HL-60/S4 treated with phorbol 12-myristate 13-acetate at 8.2 ng/mL for 4 days and 3 days (cell line): Measurements from ENCODE around the gene TP53I11.

Experiments
- in situ Hi-C: fragments of 300-500 bp; cut with MboI; formaldehyde crosslinking; loops from 2 replicates; pipeline ENCODE4 v1.15.0; 2022; ENCODE audit warnings: low sequenced_read_pairs

TP53I11 gene

GRCh38 chr11:44920451-44920850, 30.2 kb downstream of the TP53I11 start:
- in situ Hi-C loops, result loop anchor here (25.0 kb wide), 1 partner anchor 633 kb away; no protein-coding TSS in a partner anchor

- in situ Hi-C loops, result loop anchor here (10.0 to 25.0 kb wide), 2 partner anchors 293 to 630 kb away; no protein-coding TSS in a partner anchor
Measured at GRCh38 chr11:44917741-44918140, 32.9 kb downstream of the TP53I11 start.

GRCh38 chr11:44916801-44917385, 33.8 kb downstream of the TP53I11 start:
- in situ Hi-C loops, result loop anchor here (10.0 to 25.0 kb wide), 2 partner anchors 292 to 630 kb away; no protein-coding TSS in a partner anchor

GRCh38 chr11:44916331-44916730, 34.4 kb downstream of the TP53I11 start:
- in situ Hi-C loops, result loop anchor here (10.0 to 25.0 kb wide), 2 partner anchors 292 to 629 kb away; no protein-coding TSS in a partner anchor

- in situ Hi-C loops, result loop anchor here (10.0 to 25.0 kb wide), 2 partner anchors 291 to 628 kb away; no protein-coding TSS in a partner anchor
Measured at GRCh38 chr11:44915621-44916020, 35.1 kb downstream of the TP53I11 start.

GRCh38 chr11:44915004-44915403, 35.7 kb downstream of the TP53I11 start:
- in situ Hi-C loops, result loop anchor here (10.0 to 25.0 kb wide), 2 partner anchors 290 to 628 kb away; no protein-coding TSS in a partner anchor

- in situ Hi-C loops, result loop anchor here (10.0 to 25.0 kb wide), 2 partner anchors 289 to 627 kb away; no protein-coding TSS in a partner anchor
Measured at GRCh38 chr11:44914105-44914504, 36.6 kb downstream of the TP53I11 start.

- in situ Hi-C loops, result loop anchor here (10.0 to 25.0 kb wide), 2 partner anchors 289 to 626 kb away; no protein-coding TSS in a partner anchor
Measured at GRCh38 chr11:44913502-44913901, 37.2 kb downstream of the TP53I11 start.

GRCh38 chr11:44912270-44912987, 38.3 kb downstream of the TP53I11 start:
- in situ Hi-C loops, result loop anchor here (10.0 to 25.0 kb wide), 2 partner anchors 288 to 625 kb away; no protein-coding TSS in a partner anchor

GRCh38 chr11:44911029-44911814, 39.5 kb downstream of the TP53I11 start:
- in situ Hi-C loops, result loop anchor here (10.0 to 25.0 kb wide), 2 partner anchors 286 to 624 kb away; no protein-coding TSS in a partner anchor

GRCh38 chr11:44910591-44910990, 40.1 kb downstream of the TP53I11 start:
- in situ Hi-C loops, result loop anchor here (10.0 to 25.0 kb wide), 2 partner anchors 286 to 623 kb away; no protein-coding TSS in a partner anchor

- in situ Hi-C loops, result loop anchor here (25.0 kb wide), 1 partner anchor 622 kb away; no protein-coding TSS in a partner anchor
Measured at GRCh38 chr11:44909557-44909956, 41.1 kb downstream of the TP53I11 start.

- in situ Hi-C loops, result loop anchor here (25.0 kb wide), 1 partner anchor 619 kb away; no protein-coding TSS in a partner anchor
Measured at GRCh38 chr11:44906649-44907048, 44.0 kb downstream of the TP53I11 start.

- in situ Hi-C loops, result loop anchor here (25.0 kb wide), 1 partner anchor 618 kb away; no protein-coding TSS in a partner anchor
Measured at GRCh38 chr11:44905131-44905866, 45.4 kb downstream of the TP53I11 start.

GRCh38 chr11:44904261-44905020, 46.2 kb downstream of the TP53I11 start:
- in situ Hi-C loops, result loop anchor here (25.0 kb wide), 1 partner anchor 617 kb away; no protein-coding TSS in a partner anchor

- in situ Hi-C loops, result loop anchor here (25.0 kb wide), 1 partner anchor 616 kb away; no protein-coding TSS in a partner anchor
Measured at GRCh38 chr11:44903518-44903917, 47.2 kb downstream of the TP53I11 start.

- in situ Hi-C loops, result loop anchor here (25.0 kb wide), 1 partner anchor 616 kb away; no protein-coding TSS in a partner anchor
Measured at GRCh38 chr11:44903035-44903434, 47.6 kb downstream of the TP53I11 start.

GRCh38 chr11:44901786-44902185, 48.9 kb downstream of the TP53I11 start:
- in situ Hi-C loops, result loop anchor here (25.0 kb wide), 1 partner anchor 614 kb away; no protein-coding TSS in a partner anchor
